Stomach smooth muscle (tissue), 2 donors: ENCODE data around the gene PPDPF.
"Not testable (repeated sequence)": the region's sequence is repeated elsewhere in the genome, so short reads cannot be mapped to it uniquely, and the experiment has no call there.

ENCODE experiments used
- H3K27ac ChIP-seq: one replicate; pipeline ENCODE4 v1.7.0; 2013; ENCODE audit warnings: mild to moderate bottlenecking, low read length, inconsistent platforms
- H3K27me3 ChIP-seq, 2 donors: one replicate each; pipeline ENCODE4 v1.7.0; 2013; ENCODE audit warnings: low read length in 2 of 2; ENCODE audit not compliant: insufficient read depth in 2 of 2, control insufficient read depth in 1 of 2
- H3K36me3 ChIP-seq, 2 donors: one replicate each; pipeline ENCODE4 v1.7.0; 2013; ENCODE audit warnings: low read length in 2 of 2; ENCODE audit not compliant: control insufficient read depth in 2 of 2, insufficient read depth in 2 of 2
- H3K4me1 ChIP-seq: one replicate; pipeline ENCODE4 v1.7.0; 2013; ENCODE audit warnings: low read length; ENCODE audit not compliant: control insufficient read depth, insufficient read depth
- H3K4me3 ChIP-seq, 2 donors: one replicate each; pipeline ENCODE4 v1.7.0; 2013; ENCODE audit warnings: low read length in 2 of 2
- H3K9ac ChIP-seq, 2 donors: one replicate each; pipeline ENCODE4 v1.7.0; 2013; ENCODE audit warnings: low read length in 2 of 2, mild to moderate bottlenecking in 1 of 2
- H3K9me3 ChIP-seq, 2 donors: one replicate each; pipeline ENCODE4 v1.7.0; 2013; ENCODE audit warnings: low read length in 2 of 2; ENCODE audit not compliant: control insufficient read depth in 2 of 2
- donor health status: healthy.
- donor health status: Pancreatic carcinoma.

PPDPF gene

DNA sequence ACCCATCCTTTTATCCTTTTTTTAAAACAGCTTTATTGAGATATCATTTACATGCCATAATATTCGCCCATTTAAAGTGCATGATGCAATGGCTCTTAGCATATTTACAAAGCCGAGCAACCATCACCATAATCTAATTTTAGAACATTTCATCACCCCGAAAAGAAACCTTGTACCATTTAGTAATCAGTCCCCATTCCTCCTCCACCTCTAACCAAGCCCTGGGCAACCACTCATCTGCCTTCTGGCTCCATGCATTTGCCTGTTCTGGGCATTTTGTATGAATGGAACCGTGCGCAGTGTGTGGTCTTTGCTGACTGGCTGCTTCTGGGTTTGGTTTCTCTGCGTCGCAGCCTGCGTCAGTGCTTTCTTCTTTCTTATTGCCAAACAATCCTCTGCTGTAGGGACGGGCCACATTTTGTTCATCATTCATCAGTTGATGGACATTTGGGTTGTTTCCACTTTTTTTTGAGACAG is 11.4 kb upstream of the PPDPF start:
- peaks cover 0 to 23% of the 10 kb centered on the region in 2 donors for H3K27me3 ChIP-seq
- H3K27ac ChIP-seq, result no peak overlapping the region
- no peak overlapping the region for H3K4me3 ChIP-seq
- H3K4me1 ChIP-seq, result no peaks in the 10 kb centered on the region
- no peaks in the 10 kb centered on the region for H3K36me3 ChIP-seq
- H3K9me3 ChIP-seq, result peaks cover 8 to 20% of the 10 kb centered on the region in 2 donors
- H3K9ac ChIP-seq, result no peak overlapping the region

DNA sequence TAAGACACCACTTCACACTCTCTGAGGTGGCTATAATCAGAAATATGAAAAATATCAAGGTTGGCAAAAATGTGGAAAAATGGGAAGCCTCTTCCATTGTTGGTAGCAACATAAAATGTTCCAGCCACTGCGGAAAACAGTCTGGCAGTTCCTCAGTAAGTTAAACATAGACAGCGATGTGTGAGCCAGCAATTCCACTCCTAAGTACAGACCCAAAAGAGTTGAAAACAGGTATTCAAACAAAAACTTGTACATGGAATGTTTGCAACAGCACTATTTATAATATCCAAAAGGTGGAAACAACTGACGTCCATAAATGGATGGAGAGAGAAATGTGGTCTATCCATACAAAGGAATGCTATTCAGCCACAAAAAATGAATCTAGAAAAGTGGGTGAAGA is 7.4 kb upstream of the PPDPF start:
- H3K9ac ChIP-seq, result no peak overlapping the region
- no peak overlapping the region for H3K27ac ChIP-seq
- H3K9me3 ChIP-seq, result no peaks in the 10 kb centered on the region
- no peaks in the 10 kb centered on the region for H3K36me3 ChIP-seq
- H3K4me3 ChIP-seq, result no peak overlapping the region
- H3K27me3 ChIP-seq, result peaks cover 0 to 9% of the 10 kb centered on the region in 2 donors
- no peaks in the 10 kb centered on the region for H3K4me1 ChIP-seq

DNA sequence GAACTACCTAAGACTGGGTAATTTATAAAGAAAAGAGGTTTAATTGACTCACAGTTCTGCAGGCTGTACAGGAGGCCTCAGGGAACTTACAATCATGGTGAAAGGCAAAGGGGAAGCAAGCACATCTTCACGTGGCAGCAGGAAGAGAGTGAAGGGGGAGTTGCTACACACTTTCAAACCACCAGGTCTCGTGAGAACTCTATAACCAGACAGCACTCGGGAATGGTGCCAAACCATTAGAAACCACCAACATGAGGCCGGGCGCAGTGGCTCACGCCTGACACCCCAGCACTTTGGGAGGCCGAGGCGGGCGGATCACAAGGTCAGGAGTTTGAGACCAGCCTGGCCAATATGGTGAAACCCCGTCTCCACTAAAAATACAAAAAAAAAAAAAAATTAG is 6.0 kb upstream of the PPDPF start:
- H3K9ac ChIP-seq, H3K36me3 ChIP-seq, H3K9me3 ChIP-seq, H3K4me1 ChIP-seq, H3K27me3 ChIP-seq, H3K27ac ChIP-seq, H3K4me3 ChIP-seq: not testable (repeated sequence)

DNA sequence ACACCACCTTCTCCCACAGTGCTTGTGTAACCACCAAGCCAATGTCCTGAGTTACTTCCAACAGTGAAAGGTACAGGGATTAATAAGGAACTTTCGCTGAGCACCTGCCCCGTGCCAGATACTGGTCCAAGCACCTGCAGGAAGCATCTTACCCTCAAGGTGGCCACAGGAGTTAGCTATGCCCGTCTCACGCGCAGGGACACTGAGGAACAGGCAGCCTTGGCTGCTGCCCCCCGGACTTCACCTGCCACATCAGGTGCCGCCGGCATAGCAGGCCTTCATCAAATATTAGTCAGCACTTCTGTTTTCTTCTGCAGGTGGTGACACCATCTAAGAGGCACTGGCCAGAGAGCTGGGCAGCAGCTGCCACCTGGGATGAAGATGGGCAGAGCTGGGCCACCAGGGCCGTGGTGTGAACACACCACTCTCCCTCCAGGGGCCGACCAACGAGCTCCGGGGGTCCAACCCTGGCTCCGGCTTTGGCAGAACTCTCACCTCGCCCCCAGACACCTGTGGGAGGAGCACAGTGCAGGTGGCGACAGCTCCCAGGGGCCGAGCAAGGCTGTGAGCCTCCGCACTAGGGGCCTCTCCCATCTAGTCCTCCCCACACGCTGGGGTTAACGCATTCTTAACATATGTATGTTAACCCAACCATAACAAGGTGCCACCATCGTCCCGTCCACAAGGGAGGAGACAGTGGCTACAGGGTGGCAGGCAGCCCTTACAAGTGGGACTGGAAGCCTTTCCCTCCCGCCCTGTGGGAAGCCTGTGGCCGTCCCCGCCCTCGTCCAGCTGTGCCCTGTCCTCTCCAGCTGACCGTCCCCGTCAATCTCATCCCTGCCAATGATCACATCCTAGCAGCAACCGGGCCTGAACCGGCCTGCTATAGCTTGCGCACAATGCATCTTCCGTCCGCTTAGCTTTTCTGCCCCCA is 2.9 kb upstream of the PPDPF start:
- H3K4me3 ChIP-seq, result no peak overlapping the region
- H3K36me3 ChIP-seq, result no peaks in the 10 kb centered on the region
- no peak overlapping the region for H3K27ac ChIP-seq

DNA sequence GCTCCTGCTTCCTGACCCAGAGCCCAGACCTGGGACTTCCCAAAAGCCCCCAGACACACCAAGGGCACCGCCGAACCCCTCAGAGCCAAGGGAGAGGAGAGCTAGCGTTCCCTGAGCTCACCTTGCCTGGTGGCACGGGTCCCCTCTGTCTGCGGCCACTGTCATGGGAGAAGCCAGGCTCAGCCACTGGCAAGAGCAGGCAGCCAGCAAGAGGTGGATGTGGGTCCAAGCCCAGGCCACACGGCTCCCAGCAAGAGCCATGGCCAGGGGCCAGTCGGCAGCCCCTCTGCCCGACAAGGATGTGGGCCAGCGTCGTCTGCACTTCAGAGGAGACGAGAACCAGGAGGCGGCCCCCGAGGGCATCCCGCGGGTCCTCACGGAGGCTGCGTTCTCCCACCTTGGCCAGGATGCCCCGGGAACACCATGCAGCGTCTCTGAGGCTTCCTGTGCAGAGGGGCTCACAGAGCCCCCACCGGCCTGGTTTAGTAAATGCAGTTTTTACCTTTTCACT is 2.2 kb upstream of the PPDPF start:
- H3K4me3 ChIP-seq, result no peak overlapping the region
- H3K36me3 ChIP-seq, result no peaks in the 10 kb centered on the region
- H3K9ac ChIP-seq, result no peak overlapping the region
- H3K27me3 ChIP-seq, result no peaks in the 10 kb centered on the region
- peaks cover 21% of the 10 kb centered on the region for H3K4me1 ChIP-seq
- H3K9me3 ChIP-seq, result no peaks in the 10 kb centered on the region
- no peak overlapping the region for H3K27ac ChIP-seq

More for the DNA sequence above, 2.9 kb upstream of the PPDPF start:
- peaks cover 21% of the 10 kb centered on the region for H3K4me1 ChIP-seq
- H3K9me3 ChIP-seq, result no peaks in the 10 kb centered on the region
- H3K9ac ChIP-seq, result no peak overlapping the region
- H3K27me3 ChIP-seq, result no peaks in the 10 kb centered on the region

DNA sequence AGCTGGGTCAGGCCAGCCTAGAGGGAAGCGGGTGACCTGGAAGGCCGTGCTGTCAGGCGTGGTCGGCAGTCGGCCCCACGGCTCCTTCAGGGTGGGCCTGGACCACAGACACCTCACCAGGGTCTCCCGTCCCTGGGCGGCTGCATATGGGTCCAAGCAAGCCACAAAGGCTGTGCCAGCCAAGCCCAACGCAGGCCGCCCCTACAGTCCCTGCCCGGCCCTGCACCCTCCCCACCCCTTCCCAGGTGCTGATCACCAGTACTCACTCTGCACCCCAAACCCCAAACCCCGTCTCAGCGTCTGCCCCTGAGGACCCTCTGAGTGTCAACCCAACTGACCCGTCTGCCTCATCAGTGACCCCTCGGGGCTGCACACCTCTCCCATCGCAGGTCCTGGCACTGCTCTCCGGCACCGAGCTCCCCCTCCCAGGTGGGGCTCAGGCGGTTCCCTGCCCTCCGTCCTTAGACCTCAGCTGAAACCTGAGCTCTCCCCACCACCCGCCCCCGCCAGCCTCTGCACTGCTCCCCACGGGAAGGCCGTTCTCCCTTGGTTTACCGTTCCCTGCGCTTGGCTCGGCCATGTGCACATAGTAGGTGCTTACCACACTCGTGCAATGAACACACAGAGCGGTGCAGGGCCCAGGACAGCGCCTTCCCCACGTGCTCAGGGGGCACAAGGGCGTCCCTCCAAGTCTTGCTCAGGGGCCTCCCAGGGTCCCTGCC is 1.5 kb upstream of the PPDPF start:
- Histone ChIP-seq H3K27me3 (no peaks in the 10 kb centered on the region), H3K27ac (no peak overlapping the region), H3K9ac (peak overlapping the region; percentile 51 to 55), H3K9me3 (no peaks in the 10 kb centered on the region), H3K36me3 (no peaks in the 10 kb centered on the region), H3K4me1 (peaks cover 21% of the 10 kb centered on the region), H3K4me3 (peak overlapping the region; percentile 71 to 88)

DNA sequence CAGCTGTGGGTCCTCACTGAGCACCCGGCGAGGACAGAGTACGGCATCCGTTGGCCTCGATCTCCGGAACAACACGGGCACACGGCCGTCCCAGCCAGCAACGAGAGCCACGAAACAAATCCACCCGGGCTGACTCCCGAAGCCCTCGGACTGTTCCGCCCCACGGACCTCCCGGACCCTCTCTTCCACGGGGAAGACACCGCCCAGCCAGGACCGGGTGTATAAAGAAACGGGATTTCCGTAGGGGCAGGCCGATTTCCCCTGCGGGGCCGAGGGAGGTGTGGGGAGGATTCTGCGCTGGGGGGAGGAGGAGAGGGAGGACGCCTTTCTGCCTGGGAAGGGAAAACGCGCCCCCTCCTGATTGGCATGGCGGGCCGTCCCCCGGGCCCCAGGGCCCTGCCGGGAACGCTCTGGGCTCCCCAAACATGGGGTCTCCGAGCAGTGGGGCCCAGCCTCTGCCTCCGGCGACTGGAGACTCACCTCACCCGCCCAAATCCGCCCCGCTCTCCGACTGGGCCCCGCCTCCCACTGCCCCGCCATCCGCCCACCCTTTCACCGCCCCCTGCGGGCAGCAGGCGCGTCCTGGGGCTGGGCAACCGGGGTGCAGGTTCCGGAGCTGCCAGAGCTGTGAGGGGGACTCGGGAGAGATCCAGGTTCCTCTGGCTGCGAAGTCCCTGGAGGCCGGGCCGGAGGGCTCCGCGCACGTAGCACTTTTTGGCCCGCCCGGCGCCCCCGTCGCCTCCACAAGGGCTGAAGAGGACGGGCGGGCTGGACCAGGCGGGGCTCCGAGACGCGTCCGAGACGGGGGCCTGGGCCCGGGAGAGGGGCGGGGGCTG is 679 bp upstream of the PPDPF start:
- Histone ChIP-seq H3K27me3 (no peaks in the 10 kb centered on the region), H3K9ac (peak overlapping the region; percentile 51 to 55), H3K9me3 (no peaks in the 10 kb centered on the region), H3K27ac (peak overlapping the region; percentile 49), H3K4me1 (peaks cover 21% of the 10 kb centered on the region), H3K36me3 (no peaks in the 10 kb centered on the region), H3K4me3 (peak overlapping the region; percentile 71 to 88)

DNA sequence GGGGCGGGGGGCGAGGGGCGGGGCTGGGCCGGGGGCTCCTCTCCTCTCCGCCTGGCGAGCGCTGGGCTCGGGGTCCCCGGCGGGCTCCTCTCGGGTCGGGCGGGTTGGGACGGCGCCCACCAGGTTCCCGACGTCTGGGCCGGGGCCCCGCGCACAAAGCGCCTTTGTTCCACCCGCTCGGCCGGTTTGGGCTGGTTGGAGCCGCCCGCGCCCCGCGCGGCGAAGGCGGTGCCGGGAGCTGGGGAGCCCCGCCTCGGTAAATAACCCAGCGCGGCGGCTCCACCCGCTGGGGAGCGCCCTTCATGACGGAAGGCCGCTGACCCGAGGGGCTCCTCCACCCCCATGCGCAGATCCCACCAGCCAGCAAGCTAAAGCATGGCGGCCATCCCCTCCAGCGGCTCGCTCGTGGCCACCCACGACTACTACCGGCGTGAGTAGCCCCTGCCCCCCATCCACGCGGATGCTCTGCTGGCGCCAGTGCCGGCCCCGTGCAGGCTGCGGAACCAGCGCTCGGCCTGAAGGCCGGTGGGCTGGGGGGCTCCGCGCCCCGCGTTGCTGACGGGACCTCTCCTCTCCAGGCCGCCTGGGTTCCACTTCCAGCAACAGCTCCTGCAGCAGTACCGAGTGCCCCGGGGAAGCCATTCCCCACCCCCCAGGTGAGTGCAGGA is 503 bp downstream of the PPDPF start:
- H3K9ac ChIP-seq, result peak overlapping the region; percentile 71 to 78
- H3K9me3 ChIP-seq, result no peaks in the 10 kb centered on the region
- peaks cover 21% of the 10 kb centered on the region for H3K4me1 ChIP-seq
- no peaks in the 10 kb centered on the region for H3K27me3 ChIP-seq
- peak overlapping the region; percentile 79 to 88 for H3K4me3 ChIP-seq
- no peaks in the 10 kb centered on the region for H3K36me3 ChIP-seq
- H3K27ac ChIP-seq, result peak overlapping the region; percentile 31

DNA sequence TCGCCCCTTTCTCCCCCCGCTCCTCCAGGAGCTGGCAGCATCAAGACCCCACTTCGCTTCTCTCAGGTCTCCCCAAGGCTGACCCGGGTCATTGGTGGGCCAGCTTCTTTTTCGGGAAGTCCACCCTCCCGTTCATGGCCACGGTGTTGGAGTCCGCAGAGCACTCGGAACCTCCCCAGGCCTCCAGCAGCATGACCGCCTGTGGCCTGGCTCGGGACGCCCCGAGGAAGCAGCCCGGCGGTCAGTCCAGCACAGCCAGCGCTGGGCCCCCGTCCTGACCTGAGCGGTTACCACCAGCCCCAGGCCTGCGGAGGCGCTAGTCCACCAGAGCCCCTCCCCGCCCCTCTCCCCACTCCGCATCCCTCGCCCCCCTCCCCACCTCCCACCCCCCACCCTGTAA is 1.0 kb downstream of the PPDPF start:
- Histone ChIP-seq H3K36me3 (no peaks in the 10 kb centered on the region), H3K4me3 (peak overlapping the region; percentile 79 to 88), H3K27ac (peak overlapping the region; percentile 31), H3K9ac (peak overlapping the region; percentile 71 to 78), H3K4me1 (peaks cover 21% of the 10 kb centered on the region), H3K9me3 (no peaks in the 10 kb centered on the region), H3K27me3 (no peaks in the 10 kb centered on the region)
